GM12873 (cell line): ENCODE results near the gene MAB21L2.

Source experiments
- CTCF ChIP-seq: IDR thresholded peaks from 2 replicates; pipeline ENCODE4 v1.5.1; 2012; ENCODE audit warnings: low read depth, mild to moderate bottlenecking, moderate library complexity, low read length, control low read depth; ENCODE audit not compliant: insufficient read depth; ENCODE audit errors: missing control alignments

MAB21L2 gene

GRCh38 chr4:150593996-150594395 is 12.0 kb downstream of the MAB21L2 start:
- no peak for TF ChIP-seq CTCF

- TF ChIP-seq CTCF: no peak
These were observed 17.0 kb downstream of the MAB21L2 start for GRCh38 chr4:150598909-150599308.

GRCh38 chr4:150599547-150599946 is 17.6 kb downstream of the MAB21L2 start:
- TF ChIP-seq CTCF: no peak

GRCh38 chr4:150600812-150601445 is 19.0 kb downstream of the MAB21L2 start:
- TF ChIP-seq CTCF: no peak

- no peak for TF ChIP-seq CTCF
These were observed 27.2 kb downstream of the MAB21L2 start for GRCh38 chr4:150609131-150609530.

- no peak for TF ChIP-seq CTCF
These were observed 37.1 kb downstream of the MAB21L2 start for GRCh38 chr4:150619042-150619441.

- TF ChIP-seq CTCF: no peak
These were observed 42.1 kb downstream of the MAB21L2 start for GRCh38 chr4:150624055-150624454.

GRCh38 chr4:150625033-150625432 is 43.1 kb downstream of the MAB21L2 start:
- no peak for TF ChIP-seq CTCF
